Activated CD4-positive, alpha-beta memory T cell treated with anti-CD3 and anti-CD28 coated beads for 36 hours (primary cell): ENCODE data around the gene USP3. TPM values are rescaled to one million over a fixed set of nuclear protein-coding genes. Genes with fewer than 3 reads are reported as not detected.

ENCODE experiments used
- CTCF ChIA-PET: fragments of 350-600 bp; sonication (Branson Sonifier 250); formaldehyde crosslinking; loops from one replicate; lab custom pipeline; 2021; ENCODE audit warnings: antibody characterized with exemption, inconsistent platforms; lab: Charles Lee
- POLR2A ChIA-PET: fragments of 350-600 bp; sonication (Branson Sonifier 250); formaldehyde crosslinking; loops from one replicate; lab custom pipeline; 2021; ENCODE audit warnings: antibody characterized with exemption; lab: Charles Lee
- DNase-seq: peaks from one replicate; pipeline ENCODE4 v3.0.0-alpha.2; 2020
- H3K27ac Mint-ChIP-seq: one replicate; pipeline ENCODE4 v1.8.0; 2021; ENCODE audit warnings: mixed read lengths
- H3K27me3 Mint-ChIP-seq: one replicate; pipeline ENCODE4 v1.8.0; 2021; ENCODE audit warnings: mixed read lengths
- H3K36me3 Mint-ChIP-seq: one replicate; pipeline ENCODE4 v1.8.0; 2021; ENCODE audit warnings: mixed read lengths
- H3K4me1 Mint-ChIP-seq: one replicate; pipeline ENCODE4 v1.8.0; 2021; ENCODE audit warnings: low read depth, mixed read lengths
- H3K4me3 Mint-ChIP-seq: one replicate; pipeline ENCODE4 v1.8.0; 2021; ENCODE audit warnings: mild to moderate bottlenecking, mixed read lengths
- H3K9me3 Mint-ChIP-seq: one replicate; pipeline ENCODE4 v1.8.0; 2021; ENCODE audit warnings: mixed read lengths
- intact Hi-C: fragments of 100-400 bp; cut with micrococcal nuclease; formaldehyde crosslinking; loops from one replicate; pipeline ENCODE4 v1.15.1; 2023
- total RNA-seq, 2 experiments: library from RNA; stranded (reverse); gene quantifications; one replicate each; pipeline ENCODE4 v1.2.3, GENCODE V29; 2021

USP3 gene, protein sequence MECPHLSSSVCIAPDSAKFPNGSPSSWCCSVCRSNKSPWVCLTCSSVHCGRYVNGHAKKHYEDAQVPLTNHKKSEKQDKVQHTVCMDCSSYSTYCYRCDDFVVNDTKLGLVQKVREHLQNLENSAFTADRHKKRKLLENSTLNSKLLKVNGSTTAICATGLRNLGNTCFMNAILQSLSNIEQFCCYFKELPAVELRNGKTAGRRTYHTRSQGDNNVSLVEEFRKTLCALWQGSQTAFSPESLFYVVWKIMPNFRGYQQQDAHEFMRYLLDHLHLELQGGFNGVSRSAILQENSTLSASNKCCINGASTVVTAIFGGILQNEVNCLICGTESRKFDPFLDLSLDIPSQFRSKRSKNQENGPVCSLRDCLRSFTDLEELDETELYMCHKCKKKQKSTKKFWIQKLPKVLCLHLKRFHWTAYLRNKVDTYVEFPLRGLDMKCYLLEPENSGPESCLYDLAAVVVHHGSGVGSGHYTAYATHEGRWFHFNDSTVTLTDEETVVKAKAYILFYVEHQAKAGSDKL
- 10 to 100 TPM; 46.1 to 48.9 TPM for total RNA-seq

DNA sequence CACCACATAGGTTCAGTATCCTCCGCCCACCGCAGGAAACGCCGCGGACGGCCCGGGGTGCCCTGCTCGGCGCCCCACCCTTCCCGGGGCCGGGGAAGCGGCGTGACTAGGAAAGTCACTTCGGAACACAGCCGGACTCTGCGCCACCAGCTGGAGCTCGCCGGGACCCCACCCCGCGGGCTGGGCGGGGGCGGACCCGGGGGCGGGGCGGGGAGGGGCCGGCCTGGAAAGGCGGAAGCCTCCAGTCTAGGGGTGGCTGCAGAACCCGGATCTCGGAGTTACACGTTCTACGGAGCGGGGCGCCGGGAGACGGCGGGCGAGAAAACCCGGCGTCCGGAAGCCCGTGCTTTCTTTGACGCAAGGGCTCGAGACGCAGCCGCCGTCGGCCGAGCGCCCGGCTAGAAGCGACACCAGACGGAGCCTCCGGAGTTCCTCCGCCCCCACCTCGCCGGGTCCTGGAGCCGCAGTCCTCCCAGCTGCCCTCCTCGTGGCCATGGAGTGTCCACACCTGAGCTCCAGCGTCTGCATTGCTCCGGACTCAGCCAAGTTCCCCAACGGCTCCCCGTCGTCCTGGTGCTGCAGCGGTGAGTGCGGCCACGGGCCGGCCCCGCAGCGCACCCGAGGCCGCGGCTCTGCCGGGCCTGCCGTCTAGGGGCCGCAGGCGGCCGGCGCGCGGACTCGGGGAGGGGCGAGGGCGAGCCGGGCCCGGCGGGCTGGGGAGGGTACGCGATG is at the start of gene USP3:
Gene USP3, plus strand, starts transcription at position 347 of the 732 bp plus-strand sequence. Its CDS starts 147 bp downstream, at position 494.
- CTCF ChIA-PET: interaction anchor here (0.6 to 8.0 kb wide), 16 partner anchors 8 to 95 kb away, joined by 3 to 76 read pairs (median 5); no protein-coding TSS in a partner anchor
- POLR2A ChIA-PET: interaction anchor here (0.8 to 3.9 kb wide), 15 partner anchors 9 to 590 kb away, joined by 3 to 40 read pairs (median 6); partner anchors contain the start of gene CIAO2A

GRCh38 chr15:63456258-63456657 is 48.1 kb upstream of the USP3 start:
- intact Hi-C loops: no loop called here
- CTCF ChIA-PET: no interaction called here
- Mint-ChIP-seq H3K4me3 (no peak overlapping the region), H3K36me3 (no peaks in the 10 kb centered on the region), H3K9me3 (no peaks in the 10 kb centered on the region), H3K27me3 (no peaks in the 10 kb centered on the region), H3K4me1 (peaks cover 5% of the 10 kb centered on the region), H3K27ac (no peak overlapping the region)
- POLR2A ChIA-PET: no interaction called here
- DNase-seq: no peak

More for the DNA sequence above, at the start of gene USP3:
- intact Hi-C loops: loop anchor here (1.0 to 10.0 kb wide), 6 partner anchors 35 to 1390 kb away; partner anchors contain the start of genes PPIB and SNX1
- peaks cover 80% of the 10 kb centered on the region for H3K4me1 Mint-ChIP-seq
- H3K4me3 Mint-ChIP-seq: peak within 1 kb of the TSS; percentile 90
- DNase-seq: peak; percentile 95
- H3K36me3 Mint-ChIP-seq: peaks cover 4% of the 10 kb centered on the region
- H3K9me3 Mint-ChIP-seq: no peaks in the 10 kb centered on the region
- no peaks in the 10 kb centered on the region for H3K27me3 Mint-ChIP-seq
- H3K27ac Mint-ChIP-seq: peak within 1 kb of the TSS; percentile 99

DNA sequence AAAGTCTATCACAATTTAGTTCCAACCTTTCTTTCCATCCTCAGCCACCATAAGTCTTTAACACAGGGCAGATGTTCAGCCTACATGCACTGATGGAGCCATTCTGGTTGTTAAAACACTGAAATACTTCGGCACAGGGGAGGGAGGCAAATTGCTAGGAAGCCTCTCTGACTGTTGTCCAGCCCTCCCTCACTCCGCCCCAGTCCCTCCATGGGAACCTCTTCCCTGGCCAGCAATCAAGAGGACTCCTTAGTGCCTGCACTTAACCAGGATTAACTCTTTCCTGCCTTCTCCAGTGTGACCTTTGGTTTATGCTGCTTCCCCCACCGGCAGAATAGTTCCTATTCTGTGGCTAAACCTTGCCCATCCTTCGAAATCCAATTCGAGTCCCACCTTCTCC is 47.0 kb upstream of the USP3 start:
- Mint-ChIP-seq H3K27me3 (no peaks in the 10 kb centered on the region), H3K9me3 (no peaks in the 10 kb centered on the region), H3K36me3 (no peaks in the 10 kb centered on the region), H3K4me3 (no peak overlapping the region), H3K27ac (no peak overlapping the region), H3K4me1 (peaks cover 5% of the 10 kb centered on the region)
- CTCF ChIA-PET: no interaction called here
- POLR2A ChIA-PET: no interaction called here
- no peak for DNase-seq
- intact Hi-C loops: no loop called here

GRCh38 chr15:63458026-63458425 is 46.4 kb upstream of the USP3 start:
- Mint-ChIP-seq H3K4me3 (no peak overlapping the region), H3K27me3 (no peaks in the 10 kb centered on the region), H3K9me3 (no peaks in the 10 kb centered on the region), H3K4me1 (peaks cover 5% of the 10 kb centered on the region), H3K27ac (no peak overlapping the region), H3K36me3 (no peaks in the 10 kb centered on the region)
- ChIA-PET CTCF (interaction anchor here (1.1 kb wide), 1 partner anchor 8 kb away, joined by 3 read pairs; no protein-coding TSS in a partner anchor), POLR2A (no interaction called here)
- DNase-seq: no peak
- intact Hi-C loops: no loop called here

GRCh38 chr15:63458794-63459395 is 45.5 kb upstream of the USP3 start:
- Mint-ChIP-seq H3K9me3 (no peaks in the 10 kb centered on the region), H3K27me3 (no peaks in the 10 kb centered on the region), H3K27ac (no peak overlapping the region), H3K4me1 (no peaks in the 10 kb centered on the region), H3K4me3 (no peak overlapping the region), H3K36me3 (no peaks in the 10 kb centered on the region)
- DNase-seq: no peak
- POLR2A ChIA-PET: no interaction called here
- CTCF ChIA-PET: interaction anchor here (1.1 kb wide), 1 partner anchor 7 kb away, joined by 3 read pairs; no protein-coding TSS in a partner anchor
- intact Hi-C loops: no loop called here

DNA sequence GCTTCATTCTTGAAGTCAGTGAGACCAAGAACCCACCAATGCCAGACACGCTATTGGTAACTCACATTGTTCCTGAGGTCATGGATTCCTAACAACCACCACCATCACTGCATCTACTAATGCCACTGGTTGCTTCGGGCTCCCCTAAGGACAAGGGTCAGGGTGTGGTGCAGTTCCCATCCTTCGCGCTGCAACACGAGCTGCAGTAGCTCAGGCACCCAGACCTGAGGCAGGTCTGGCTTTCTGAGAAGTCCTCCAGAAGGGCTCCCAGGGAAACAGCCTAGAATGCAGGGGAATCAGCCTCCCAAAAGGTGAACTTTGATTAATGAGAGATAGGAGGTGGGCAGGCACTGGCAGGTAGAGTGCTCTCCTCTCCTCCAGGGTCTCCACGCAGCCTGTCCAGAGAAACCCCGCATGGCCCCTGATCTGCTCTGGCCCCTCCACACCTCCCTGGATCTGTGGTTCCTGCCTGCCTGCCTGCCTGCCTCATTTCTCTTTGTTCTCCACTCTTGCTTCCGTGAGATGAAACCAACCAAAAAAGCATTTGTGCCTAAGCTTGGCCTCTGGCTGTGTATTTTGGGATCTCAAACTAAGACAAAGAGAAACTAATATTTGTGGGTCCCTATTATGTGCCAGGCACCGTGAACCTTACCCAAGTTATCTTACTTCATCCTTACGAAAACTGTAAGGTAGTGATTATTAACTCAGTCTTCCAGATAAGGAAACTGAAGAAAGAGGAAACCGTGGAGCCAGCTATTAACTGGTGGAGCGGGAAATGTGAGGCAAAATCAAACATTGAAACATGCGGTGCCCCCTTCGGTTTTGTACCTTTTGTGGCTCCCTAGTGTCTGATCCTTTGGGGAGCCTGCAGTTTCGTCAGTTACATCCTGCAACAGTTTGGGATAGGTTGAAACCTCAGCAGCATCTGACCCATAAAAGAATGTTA is 43.9 kb upstream of the USP3 start:
- H3K27me3 Mint-ChIP-seq: no peaks in the 10 kb centered on the region
- H3K4me3 Mint-ChIP-seq: no peak overlapping the region
- no peaks in the 10 kb centered on the region for H3K4me1 Mint-ChIP-seq
- DNase-seq: no peak
- H3K36me3 Mint-ChIP-seq: no peaks in the 10 kb centered on the region
- H3K9me3 Mint-ChIP-seq: no peaks in the 10 kb centered on the region
- POLR2A ChIA-PET: no interaction called here
- intact Hi-C loops: no loop called here
- H3K27ac Mint-ChIP-seq: no peak overlapping the region
- CTCF ChIA-PET: no interaction called here

- no peaks in the 10 kb centered on the region for H3K27me3 Mint-ChIP-seq
- peaks cover 1% of the 10 kb centered on the region for H3K4me1 Mint-ChIP-seq
- H3K36me3 Mint-ChIP-seq: no peaks in the 10 kb centered on the region
- POLR2A ChIA-PET: no interaction called here
- H3K27ac Mint-ChIP-seq: no peak overlapping the region
- no peaks in the 10 kb centered on the region for H3K9me3 Mint-ChIP-seq
- no peak overlapping the region for H3K4me3 Mint-ChIP-seq
- CTCF ChIA-PET: interaction anchor here (0.7 kb wide), 1 partner anchor 74 kb away, joined by 3 read pairs; no protein-coding TSS in a partner anchor
- DNase-seq: no peak
- intact Hi-C loops: no loop called here
These were observed 43.0 kb upstream of the USP3 start for GRCh38 chr15:63461230-63461985.

DNA sequence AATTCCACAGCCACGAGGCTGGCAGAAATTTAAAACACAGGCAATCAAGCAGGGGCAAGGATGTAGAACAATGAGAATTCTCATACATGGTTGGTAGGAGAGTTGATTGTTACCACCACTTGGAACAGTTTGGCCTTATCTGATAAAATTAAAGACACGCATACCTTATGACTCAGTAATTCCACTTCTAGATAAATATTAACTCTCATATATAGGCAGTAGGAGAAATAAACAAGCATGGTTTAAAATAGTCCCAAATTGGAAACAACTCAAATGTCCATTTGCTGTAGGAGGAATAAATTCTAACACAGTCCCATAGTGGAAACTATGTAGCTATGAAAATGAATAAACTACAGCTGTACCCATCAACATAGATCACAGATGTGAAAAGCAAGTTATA is 42.3 kb upstream of the USP3 start:
- ChIA-PET CTCF (interaction anchor here (0.7 to 2.6 kb wide), 2 partner anchors 74 to 139 kb away, joined by 3 to 16 read pairs; no protein-coding TSS in a partner anchor), POLR2A (no interaction called here)
- Mint-ChIP-seq H3K27me3 (no peaks in the 10 kb centered on the region), H3K36me3 (no peaks in the 10 kb centered on the region), H3K4me3 (no peak overlapping the region), H3K27ac (no peak overlapping the region), H3K9me3 (no peaks in the 10 kb centered on the region), H3K4me1 (peaks cover 8% of the 10 kb centered on the region)
- intact Hi-C loops: no loop called here
- no peak for DNase-seq

GRCh38 chr15:63463036-63463435 is 41.4 kb upstream of the USP3 start:
- H3K27me3 Mint-ChIP-seq: no peaks in the 10 kb centered on the region
- H3K4me3 Mint-ChIP-seq: no peak overlapping the region
- no peaks in the 10 kb centered on the region for H3K9me3 Mint-ChIP-seq
- H3K36me3 Mint-ChIP-seq: no peaks in the 10 kb centered on the region
- intact Hi-C loops: no loop called here
- H3K27ac Mint-ChIP-seq: no peak overlapping the region
- CTCF ChIA-PET: interaction anchor here (1.1 to 2.6 kb wide), 3 partner anchors 24 to 147 kb away, joined by 3 to 16 read pairs (median 5); no protein-coding TSS in a partner anchor
- POLR2A ChIA-PET: no interaction called here
- DNase-seq: no peak
- peaks cover 8% of the 10 kb centered on the region for H3K4me1 Mint-ChIP-seq

- Mint-ChIP-seq H3K27ac (no peak overlapping the region), H3K27me3 (no peaks in the 10 kb centered on the region), H3K4me3 (no peak overlapping the region), H3K36me3 (no peaks in the 10 kb centered on the region), H3K4me1 (peaks cover 13% of the 10 kb centered on the region), H3K9me3 (no peaks in the 10 kb centered on the region)
- CTCF ChIA-PET: interaction anchor here (0.8 to 2.6 kb wide), 4 partner anchors 14 to 146 kb away, joined by 3 to 16 read pairs (median 5); no protein-coding TSS in a partner anchor
- POLR2A ChIA-PET: no interaction called here
- intact Hi-C loops: no loop called here
- DNase-seq: no peak
These were observed 40.6 kb upstream of the USP3 start for GRCh38 chr15:63463793-63464192.
